ENCODE measurements around the gene HSPA1A. TPM values are rescaled to one million over a fixed set of nuclear protein-coding genes. Genes with fewer than 3 reads are reported as not detected.
A peak's percentile ranks its signal among the peaks of the same experiment; 100 is the strongest.

Gene HSPA1A
- total and polyA plus RNA-seq, 9 of the 15 experiments (the other 6 are each of a cell fraction or from before 2014, with no cell fraction given) = 2.2 to 273 (median 107) TPM

DNA sequence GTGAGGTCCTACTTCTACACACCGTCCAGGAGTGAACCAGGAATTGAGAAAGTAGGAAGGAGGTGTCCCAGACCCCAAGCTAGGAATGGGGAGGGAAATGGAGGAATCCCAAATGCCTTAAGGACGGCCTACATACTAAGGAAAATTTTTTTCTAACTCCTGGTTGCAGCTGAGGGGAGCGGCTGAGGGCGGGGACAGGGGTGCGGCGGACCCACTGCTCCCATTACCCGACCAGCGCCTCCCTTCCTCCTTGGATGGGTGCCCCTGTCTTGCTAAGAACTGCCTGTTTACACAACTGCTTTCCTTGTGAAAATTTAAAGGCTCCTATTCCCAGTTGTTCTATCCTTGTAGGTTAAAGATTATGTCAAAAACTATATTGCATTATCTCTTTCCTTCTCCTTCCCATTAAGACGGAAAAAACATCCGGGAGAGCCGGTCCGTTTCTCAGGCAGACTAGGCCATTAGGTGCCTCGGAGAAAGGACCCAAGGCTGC is 11.5 kb downstream of the HSPA1A start (continued):
- TF ChIP-seq, protein P1, sequence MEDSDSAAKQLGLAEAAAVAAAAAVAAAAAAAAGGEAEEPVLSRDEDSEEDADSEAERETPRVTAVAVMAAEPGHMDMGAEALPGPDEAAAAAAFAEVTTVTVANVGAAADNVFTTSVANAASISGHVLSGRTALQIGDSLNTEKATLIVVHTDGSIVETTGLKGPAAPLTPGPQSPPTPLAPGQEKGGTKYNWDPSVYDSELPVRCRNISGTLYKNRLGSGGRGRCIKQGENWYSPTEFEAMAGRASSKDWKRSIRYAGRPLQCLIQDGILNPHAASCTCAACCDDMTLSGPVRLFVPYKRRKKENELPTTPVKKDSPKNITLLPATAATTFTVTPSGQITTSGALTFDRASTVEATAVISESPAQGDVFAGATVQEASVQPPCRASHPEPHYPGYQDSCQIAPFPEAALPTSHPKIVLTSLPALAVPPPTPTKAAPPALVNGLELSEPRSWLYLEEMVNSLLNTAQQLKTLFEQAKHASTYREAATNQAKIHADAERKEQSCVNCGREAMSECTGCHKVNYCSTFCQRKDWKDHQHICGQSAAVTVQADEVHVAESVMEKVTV (CRISPR knock-in tag; IDR thresholded peaks at IDR 0.05) = 0 out of 2 replicates have a peak, but pooled peaks have one; percentile 26
- TF ChIP-seq FOXA3 (CRISPR knock-in tag; conservative IDR thresholded peaks at IDR 0.05 in 1 of 2, IDR thresholded peaks at IDR 0.05 in 1 of 2) (peak; percentile 91 to 93; a peak in 3 of 4 replicates), ZNF445 (CRISPR knock-in tag; IDR thresholded peaks at IDR 0.05; ENCODE audit: low read depth) (no peak), ZNF384 (IDR thresholded peaks at IDR 0.05; ENCODE audit: low read depth, low read length) (peak; percentile 69), SMC3 (conservative IDR thresholded peaks at IDR 0.05; ENCODE audit: insufficient read depth, low read depth, low read length) (no peak), ETV5 (CRISPR knock-in tag; IDR thresholded peaks at IDR 0.05; ENCODE audit: low read depth) (0 out of 2 replicates have a peak, but pooled peaks have one; percentile 2), TAF9B (IDR thresholded peaks at IDR 0.05; ENCODE audit: partially characterized antibody) (no peak), SIX5 (IDR thresholded peaks at IDR 0.05; ENCODE audit: borderline replicate concordance in 1 of 2, insufficient read depth in 1 of 2, low read depth in 1 of 2, low read length in 2 of 2) (no peak), HLTF (IDR thresholded peaks at IDR 0.05) (0 out of 2 replicates have a peak, but pooled peaks have one; percentile 7), PHB (CRISPR knock-in tag; IDR thresholded peaks at IDR 0.05) (0 out of 2 replicates have a peak, but pooled peaks have one; percentile 41), DMBX1 (CRISPR knock-in tag; IDR thresholded peaks at IDR 0.05; ENCODE audit: borderline replicate concordance) (peak; percentile 33), SMAD3 (CRISPR knock-in tag; conservative IDR thresholded peaks at IDR 0.05) (peak; percentile 83), ARID4B (CRISPR knock-in tag; IDR thresholded peaks at IDR 0.05) (peak; percentile 90)
- TF ChIP-seq, protein P2, sequence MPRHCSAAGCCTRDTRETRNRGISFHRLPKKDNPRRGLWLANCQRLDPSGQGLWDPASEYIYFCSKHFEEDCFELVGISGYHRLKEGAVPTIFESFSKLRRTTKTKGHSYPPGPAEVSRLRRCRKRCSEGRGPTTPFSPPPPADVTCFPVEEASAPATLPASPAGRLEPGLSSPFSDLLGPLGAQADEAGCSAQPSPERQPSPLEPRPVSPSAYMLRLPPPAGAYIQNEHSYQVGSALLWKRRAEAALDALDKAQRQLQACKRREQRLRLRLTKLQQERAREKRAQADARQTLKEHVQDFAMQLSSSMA (CRISPR knock-in tag; IDR thresholded peaks at IDR 0.05) = peak; percentile 46; the same call in 1 of the 2 replicates
- TF ChIP-seq, protein P3, sequence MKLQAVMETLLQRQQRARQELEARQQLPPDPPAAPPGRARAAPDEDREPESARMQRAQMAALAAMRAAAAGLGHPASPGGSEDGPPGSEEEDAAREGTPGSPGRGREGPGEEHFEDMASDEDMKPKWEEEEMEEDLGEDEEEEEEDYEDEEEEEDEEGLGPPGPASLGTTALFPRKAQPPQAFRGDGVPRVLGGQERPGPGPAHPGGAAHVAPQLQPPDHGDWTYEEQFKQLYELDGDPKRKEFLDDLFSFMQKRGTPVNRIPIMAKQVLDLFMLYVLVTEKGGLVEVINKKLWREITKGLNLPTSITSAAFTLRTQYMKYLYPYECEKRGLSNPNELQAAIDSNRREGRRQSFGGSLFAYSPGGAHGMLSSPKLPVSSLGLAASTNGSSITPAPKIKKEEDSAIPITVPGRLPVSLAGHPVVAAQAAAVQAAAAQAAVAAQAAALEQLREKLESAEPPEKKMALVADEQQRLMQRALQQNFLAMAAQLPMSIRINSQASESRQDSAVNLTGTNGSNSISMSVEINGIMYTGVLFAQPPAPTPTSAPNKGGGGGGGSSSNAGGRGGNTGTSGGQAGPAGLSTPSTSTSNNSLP (IDR thresholded peaks at IDR 0.05; ENCODE audit: borderline replicate concordance, low read depth, low read length) = no peak
- TF ChIP-seq, protein P4, sequence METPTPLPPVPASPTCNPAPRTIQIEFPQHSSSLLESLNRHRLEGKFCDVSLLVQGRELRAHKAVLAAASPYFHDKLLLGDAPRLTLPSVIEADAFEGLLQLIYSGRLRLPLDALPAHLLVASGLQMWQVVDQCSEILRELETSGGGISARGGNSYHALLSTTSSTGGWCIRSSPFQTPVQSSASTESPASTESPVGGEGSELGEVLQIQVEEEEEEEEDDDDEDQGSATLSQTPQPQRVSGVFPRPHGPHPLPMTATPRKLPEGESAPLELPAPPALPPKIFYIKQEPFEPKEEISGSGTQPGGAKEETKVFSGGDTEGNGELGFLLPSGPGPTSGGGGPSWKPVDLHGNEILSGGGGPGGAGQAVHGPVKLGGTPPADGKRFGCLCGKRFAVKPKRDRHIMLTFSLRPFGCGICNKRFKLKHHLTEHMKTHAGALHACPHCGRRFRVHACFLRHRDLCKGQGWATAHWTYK (CRISPR knock-in tag; IDR thresholded peaks at IDR 0.05) = 0 out of 2 replicates have a peak, but pooled peaks have one; percentile 35
